Lung (tissue), 12 donors: ENCODE measurements around the gene ZNF197. TPM values are rescaled to one million over a fixed set of nuclear protein-coding genes. Genes with fewer than 3 reads are reported as not detected.

Experiments
- ATAC-seq: fragments of 200-7000 bp; cut with Tn5 transposase; one replicate; pipeline ENCODE4 v1.9.1; 2020; ENCODE audit warnings: moderate number of reproducible peaks; ENCODE audit not compliant: insufficient read depth, low FRiP score
- DNase-seq, 3 donors: peaks; one replicate each; pipeline ENCODE4 v3.0.0-alpha.2; 2013 to 2017
- H3K27ac ChIP-seq, 2 donors: one replicate each; pipeline ENCODE4 v1.5.1; 2013; ENCODE audit warnings: mild to moderate bottlenecking in 2 of 2, moderate library complexity in 2 of 2, control low read depth in 1 of 2, inconsistent platforms in 1 of 2, low read depth in 1 of 2, low read length in 1 of 2
- H3K27me3 ChIP-seq, 3 donors: one replicate each; pipeline ENCODE4 v1.5.1; 2013; ENCODE audit warnings: low read length in 2 of 3; ENCODE audit not compliant: control insufficient read depth in 3 of 3, insufficient read depth in 3 of 3
- H3K36me3 ChIP-seq, 4 donors: one replicate each; pipeline ENCODE4 v1.5.1; 2013; ENCODE audit warnings: low read length in 4 of 4, mild to moderate bottlenecking in 1 of 4, moderate library complexity in 1 of 4; ENCODE audit not compliant: control insufficient read depth in 4 of 4, insufficient read depth in 4 of 4
- H3K4me1 ChIP-seq, 5 donors: one replicate each; pipeline ENCODE4 v1.5.1; 2013; ENCODE audit warnings: low read length in 5 of 5, mild to moderate bottlenecking in 2 of 5, moderate library complexity in 1 of 5; ENCODE audit not compliant: control insufficient read depth in 5 of 5, insufficient read depth in 5 of 5
- H3K4me3 ChIP-seq: one replicate; pipeline ENCODE4 v1.5.1; 2013; ENCODE audit warnings: mild to moderate bottlenecking, control low read depth, moderate library complexity
- H3K9ac ChIP-seq, 2 donors: one replicate each; pipeline ENCODE4 v1.5.1; 2013; ENCODE audit warnings: low read length in 2 of 2, control low read depth in 1 of 2; ENCODE audit not compliant: insufficient read depth in 1 of 2
- H3K9me3 ChIP-seq, 4 donors: one replicate each; pipeline ENCODE4 v1.5.1; 2013; ENCODE audit warnings: low read length in 3 of 4, mild to moderate bottlenecking in 1 of 4, moderate library complexity in 1 of 4; ENCODE audit not compliant: control insufficient read depth in 4 of 4, insufficient read depth in 3 of 4
- CTCF ChIP-seq: IDR thresholded peaks from 2 replicates; pipeline ENCODE4 v1.5.1; 2012; ENCODE audit warnings: mild to moderate bottlenecking; ENCODE audit errors: control extremely low read depth, extremely low read depth
- WGBS, 2 donors: extraction: QIAGEN DNeasy Blood & Tissue Kit; methylation state at CpG; one replicate each; pipeline ENCODE4 v1.1.7; 2013; 5-methylcytosine and 5-hydroxymethylcytosine counted together
- polyA plus RNA-seq, 2 donors: library from polyadenylated mRNA; stranded (reverse); fragments of 200-250 nt; gene quantifications; one replicate each; pipeline ENCODE4 v1.2.1, GENCODE V29; 2013
- total RNA-seq, 2 donors: library from RNA; depleted of rRNA in 1 of 2; stranded (reverse); fragments of >200 nt in 1 of 2; gene quantifications; one replicate each; pipeline ENCODE4 v1.2.1, GENCODE V29; 2014 to 2021
- donor health status: control.
- donor health status: control.
- donor health status: Bipolar disorder and iron deficiency.
- donor health status: healthy.
- donor health status: DM: yes; HTN: yes; CAD: no.

Gene ZNF197
- total and polyA plus RNA-seq, 4 donors: 5.3 to 30.0 (median 9.2) TPM

GRCh38 chr3:44612678-44613077, 12.2 kb upstream of the ZNF197 start:
- no peak overlapping the region for H3K27ac ChIP-seq
- peaks cover 0 to 5% (median under 1%) of the 10 kb centered on the region in 4 donors for H3K9me3 ChIP-seq
- H3K9ac ChIP-seq: no peak overlapping the region
- H3K36me3 ChIP-seq: no peaks in the 10 kb centered on the region
- no peaks in the 10 kb centered on the region for H3K4me1 ChIP-seq
- DNase-seq (no peak), ATAC-seq (no peak)
- H3K4me3 ChIP-seq: no peak overlapping the region
- no peaks in the 10 kb centered on the region for H3K27me3 ChIP-seq
- no peak for TF ChIP-seq CTCF

- TF ChIP-seq CTCF: no peak
- no peak overlapping the region for H3K9ac ChIP-seq
- no peaks in the 10 kb centered on the region for H3K27me3 ChIP-seq
- H3K9me3 ChIP-seq: peaks cover 0 to 1% (median 0%) of the 10 kb centered on the region in 4 donors
- 90 to 93% methylated on average over 2 of the region's 2 CpGs for WGBS, 2 donors
- DNase-seq (no peak), ATAC-seq (no peak)
- H3K27ac ChIP-seq: no peak overlapping the region
- peaks cover 0 to 17% (median 10%) of the 10 kb centered on the region in 5 donors for H3K4me1 ChIP-seq
- peaks cover 16 to 35% (median 23%) of the 10 kb centered on the region in 4 donors for H3K36me3 ChIP-seq
- H3K4me3 ChIP-seq: no peak overlapping the region
These were observed 3.9 kb downstream of the ZNF197 start for GRCh38 chr3:44628716-44629115.

- no peak overlapping the region for H3K9ac ChIP-seq
- H3K27ac ChIP-seq: no peak overlapping the region
- no peak for TF ChIP-seq CTCF
- H3K9me3 ChIP-seq: peaks cover 0 to 4% (median 0%) of the 10 kb centered on the region in 4 donors
- H3K4me3 ChIP-seq: no peak overlapping the region
- ATAC-seq (no peak), DNase-seq (no peak)
- H3K4me1 ChIP-seq: peaks cover 0 to 3% (median 0%) of the 10 kb centered on the region in 5 donors
- 97% methylated on average over 3 of the region's 3 CpGs for WGBS, 2 donors
- peaks cover 21 to 50% (median 34%) of the 10 kb centered on the region in 4 donors for H3K36me3 ChIP-seq
- H3K27me3 ChIP-seq: no peaks in the 10 kb centered on the region
These were observed 7.4 kb downstream of the ZNF197 start for GRCh38 chr3:44632193-44632592.

GRCh38 chr3:44642337-44642736, 17.5 kb downstream of the ZNF197 start:
- TF ChIP-seq CTCF: no peak
- DNase-seq: no peak
- Histone ChIP-seq H3K9ac (no peak overlapping the region), H3K4me1 (no peaks in the 10 kb centered on the region), H3K27ac (no peak overlapping the region), H3K36me3 (peaks cover 13 to 60% (median 42%) of the 10 kb centered on the region in 4 donors), H3K4me3 (no peak overlapping the region), H3K27me3 (no peaks in the 10 kb centered on the region), H3K9me3 (peaks cover 11 to 38% (median 21%) of the 10 kb centered on the region in 4 donors)
- ATAC-seq: no peak
- 96 to 98% methylated on average over 4 of the region's 4 CpGs for WGBS, 2 donors
